Dermis lymphatic vessel endothelial cell (primary cell): ENCODE data around the gene FAM25C. TPM values are rescaled to one million over a fixed set of nuclear protein-coding genes. Genes with fewer than 3 reads are reported as not detected.

Experiments
- total RNA-seq: library from RNA; depleted of rRNA; stranded (reverse); fragments of >200 nt; gene quantifications from 2 replicates; pipeline ENCODE4 v1.2.1, GENCODE V29; 2014

Gene FAM25C
- total RNA-seq, result not detected in 2 replicates

DNA sequence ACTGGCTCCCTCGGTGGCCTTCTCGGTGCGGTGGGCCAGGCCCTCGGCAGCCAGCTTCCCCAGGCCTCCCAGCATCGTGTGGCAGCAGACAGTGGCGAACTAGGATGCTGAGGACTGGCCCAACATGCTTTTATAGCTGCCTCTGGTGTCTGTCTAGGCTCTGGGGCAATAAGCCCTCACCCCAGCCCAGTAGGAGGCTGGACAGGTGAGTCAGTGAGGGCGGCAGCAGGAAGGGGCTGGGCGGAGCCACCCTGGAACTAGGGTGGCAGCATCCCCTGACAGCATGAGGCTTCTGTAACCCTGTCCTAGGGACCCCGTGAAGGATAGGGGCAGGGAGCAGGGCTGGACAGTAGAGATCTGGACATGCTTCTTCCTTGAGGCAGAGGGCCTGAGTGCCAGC is at the start of gene FAM25C:
Gene FAM25C, minus strand, starts transcription at position 101 of the 400 bp plus-strand sequence. Its CDS starts 26 bp downstream, at position 75.

Other genes starting within 250 kb of the FAM25C start
- gene SYT15B, start 236.2 kb downstream of the FAM25C start, total RNA-seq, result 1.2 and 3.0 TPM in 2 replicates
- gene NPY4R2, start 81.1 kb downstream of the FAM25C start, total RNA-seq, result not detected in 2 replicates